HUES64 (cell line): Measurements from ENCODE around the gene SLC25A27.

ENCODE experiments used
- H3K27ac ChIP-seq: 2 replicates; pipeline ENCODE4 v1.7.0; 2013; ENCODE audit warnings: low read depth, low read length, inconsistent platforms
- H3K27me3 ChIP-seq: 2 replicates; pipeline ENCODE4 v1.6.1; 2013; ENCODE audit warnings: mild to moderate bottlenecking, low read length; ENCODE audit not compliant: insufficient read depth
- H3K36me3 ChIP-seq: 2 replicates; pipeline ENCODE4 v1.6.1; 2013; ENCODE audit warnings: mild to moderate bottlenecking, low read length; ENCODE audit not compliant: insufficient read depth
- H3K4me1 ChIP-seq: 2 replicates; pipeline ENCODE4 v1.6.1; 2013; ENCODE audit warnings: mild to moderate bottlenecking, low read length, moderate library complexity; ENCODE audit not compliant: insufficient read depth
- H3K4me3 ChIP-seq: 2 replicates; pipeline ENCODE4 v1.5.1; 2013; ENCODE audit warnings: mild to moderate bottlenecking, low read length, moderate library complexity
- H3K9ac ChIP-seq: 2 replicates; pipeline ENCODE4 v1.6.1; 2013; ENCODE audit warnings: mild to moderate bottlenecking, low read depth, low read length
- H3K9me3 ChIP-seq: 2 replicates; pipeline ENCODE4 v1.6.1; 2013; ENCODE audit warnings: low read depth, low read length; ENCODE audit not compliant: insufficient read depth
- WGBS: fragments of 150-250, 120-280 bp; methylation state at CpG from one replicate; pipeline ENCODE4 v1.1.7; 2013; ENCODE audit warnings: missing lambda C conversion rate; 5-methylcytosine and 5-hydroxymethylcytosine counted together

The SLC25A27 gene

GRCh38 chr6:46719099-46719498 lies 66.3 kb downstream of the SLC25A27 start:
- Histone ChIP-seq H3K4me3 (no peak overlapping the region), H3K27me3 (no peaks in the 10 kb centered on the region), H3K27ac (no peak overlapping the region), H3K4me1 (no peaks in the 10 kb centered on the region), H3K36me3 (no peaks in the 10 kb centered on the region), H3K9me3 (no peaks in the 10 kb centered on the region), H3K9ac (no peak overlapping the region)
- 85% methylated on average over 1 of the region's 1 CpG for WGBS

- Histone ChIP-seq H3K4me1 (no peaks in the 10 kb centered on the region), H3K27ac (no peak overlapping the region), H3K9ac (no peak overlapping the region), H3K4me3 (no peak overlapping the region), H3K27me3 (no peaks in the 10 kb centered on the region), H3K36me3 (no peaks in the 10 kb centered on the region), H3K9me3 (no peaks in the 10 kb centered on the region)
- 88% methylated on average over 1 of the region's 1 CpG for WGBS
Observed at GRCh38 chr6:46720401-46720800, 67.6 kb downstream of the SLC25A27 start.
